ENCODE results near the gene ALG1L2.
"Not testable (repeated sequence)": the region's sequence is repeated elsewhere in the genome, so short reads cannot be mapped to it uniquely, and the experiment has no call there.

ALG1L2 gene

DNA sequence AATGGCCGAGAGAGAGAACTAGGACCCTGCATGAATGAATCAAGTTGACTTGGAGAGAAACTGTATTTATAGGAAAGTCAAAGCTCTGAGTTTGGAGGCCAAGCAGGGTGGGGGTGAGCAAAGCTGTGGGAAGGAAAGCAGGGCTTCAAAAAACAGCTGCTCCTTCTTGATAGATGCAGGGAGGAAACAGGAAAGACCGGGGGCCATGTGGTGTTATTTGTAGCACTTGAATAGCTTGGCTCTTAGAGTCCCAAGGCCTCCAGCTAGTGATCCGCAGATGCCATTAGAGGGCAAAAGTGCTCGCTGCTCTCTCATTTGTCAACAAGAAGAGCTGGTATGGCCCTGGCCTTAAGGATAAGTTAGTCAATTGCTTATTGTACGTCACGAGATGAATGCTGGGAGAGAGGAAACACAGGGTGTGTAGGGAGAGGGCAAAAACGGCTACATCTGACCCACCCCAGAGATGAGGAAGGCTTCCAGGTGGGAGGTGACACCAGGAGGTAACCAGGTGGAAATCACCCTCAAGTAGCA, at the start of gene ALG1L2:
TSS of gene ALG1L2 (plus strand) at position 481 of the 531 bp plus-strand sequence. CDS start 186 bp downstream, outside the sequence.
- no peak for DNase-seq

DNA sequence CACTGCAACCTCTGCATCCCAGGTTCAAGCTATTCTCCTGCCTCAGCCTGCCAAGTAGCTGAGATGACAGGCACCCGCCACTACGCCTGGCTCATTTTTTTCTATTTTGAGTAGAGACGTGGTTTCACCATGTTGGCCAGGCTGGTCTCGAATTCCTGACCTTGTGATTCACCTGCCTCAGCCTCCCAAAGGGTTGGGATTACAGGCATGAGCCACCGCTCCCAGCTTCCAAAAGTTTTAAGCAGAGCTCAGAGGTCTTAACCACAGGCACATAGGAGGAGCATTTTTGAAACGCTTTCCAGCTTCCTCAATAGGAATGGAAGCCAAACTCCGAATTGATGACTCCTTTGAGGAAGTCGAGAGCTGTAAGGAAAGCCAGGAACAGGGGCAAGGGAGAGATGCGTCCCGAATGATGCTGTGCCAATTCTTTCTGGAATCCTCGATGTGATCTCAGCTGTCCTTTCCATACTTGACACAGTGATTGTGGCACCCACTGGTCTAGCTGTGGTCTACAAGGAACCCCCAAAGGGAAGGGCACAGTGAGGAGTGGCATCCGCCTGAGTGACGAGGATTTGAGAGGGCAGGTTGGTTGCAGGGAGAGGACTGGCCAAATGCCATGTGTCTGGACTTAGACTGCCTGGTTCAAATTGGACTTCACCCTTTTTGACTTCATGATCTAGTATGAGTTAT, 44.4 kb upstream of the ALG1L2 start:
- not testable (repeated sequence) for DNase-seq

GRCh38 chr3:130042736-130043135, 38.9 kb upstream of the ALG1L2 start:
- DNase-seq = not testable (repeated sequence)

- peak; percentile 26 for DNase-seq
These were observed 38.0 kb upstream of the ALG1L2 start for GRCh38 chr3:130043658-130044057.

- no peak for DNase-seq
These were observed 37.3 kb upstream of the ALG1L2 start for GRCh38 chr3:130044370-130044769.

DNA sequence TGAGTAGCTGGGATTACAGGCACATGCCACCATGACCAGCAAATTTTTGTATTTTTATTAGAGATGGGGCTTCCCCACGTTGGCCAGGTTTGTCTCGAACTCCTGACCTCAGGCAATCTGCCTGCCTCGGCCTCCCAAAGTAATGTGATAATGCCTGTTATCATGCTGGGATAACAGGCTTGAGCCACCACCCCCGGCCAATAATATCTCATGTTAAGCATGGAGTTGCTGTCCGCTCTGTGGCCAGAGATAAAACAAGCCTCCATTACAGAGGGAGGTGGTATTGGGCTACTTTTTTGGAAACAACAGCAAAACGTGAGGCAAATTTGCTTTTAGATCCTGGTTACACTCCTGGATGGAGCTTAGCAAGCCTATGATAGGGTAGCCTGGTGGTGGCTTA, 32.9 kb upstream of the ALG1L2 start:
- DNase-seq = no peak

GRCh38 chr3:130052366-130052765, 29.3 kb upstream of the ALG1L2 start:
- DNase-seq = not testable (repeated sequence)

GRCh38 chr3:130052965-130053364, 28.7 kb upstream of the ALG1L2 start:
- not testable (repeated sequence) for DNase-seq

- DNase-seq = not testable (repeated sequence)
These were observed 23.9 kb upstream of the ALG1L2 start for GRCh38 chr3:130057536-130058266.

DNA sequence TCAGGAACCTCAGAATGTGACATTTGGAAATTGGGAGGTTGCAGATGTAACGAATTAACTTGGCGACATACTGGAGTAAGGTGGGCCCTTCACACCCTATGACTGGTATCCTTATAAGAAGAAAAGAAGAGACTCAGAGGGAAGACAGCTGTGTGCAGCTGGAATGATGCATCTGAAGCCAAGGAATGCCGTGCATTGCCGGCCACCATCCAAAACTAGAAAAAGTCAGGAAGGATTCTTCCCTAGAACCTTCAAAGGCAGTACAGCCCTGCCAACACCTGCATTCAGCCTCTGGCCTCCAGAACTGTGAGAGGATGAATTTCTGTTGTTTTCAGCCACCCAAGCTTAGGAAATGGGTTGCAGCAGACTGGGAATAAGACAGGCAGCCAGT, 23.4 kb upstream of the ALG1L2 start:
- DNase-seq = not testable (repeated sequence)

- not testable (repeated sequence) for DNase-seq
These were observed 22.9 kb upstream of the ALG1L2 start for GRCh38 chr3:130058716-130059115.

DNA sequence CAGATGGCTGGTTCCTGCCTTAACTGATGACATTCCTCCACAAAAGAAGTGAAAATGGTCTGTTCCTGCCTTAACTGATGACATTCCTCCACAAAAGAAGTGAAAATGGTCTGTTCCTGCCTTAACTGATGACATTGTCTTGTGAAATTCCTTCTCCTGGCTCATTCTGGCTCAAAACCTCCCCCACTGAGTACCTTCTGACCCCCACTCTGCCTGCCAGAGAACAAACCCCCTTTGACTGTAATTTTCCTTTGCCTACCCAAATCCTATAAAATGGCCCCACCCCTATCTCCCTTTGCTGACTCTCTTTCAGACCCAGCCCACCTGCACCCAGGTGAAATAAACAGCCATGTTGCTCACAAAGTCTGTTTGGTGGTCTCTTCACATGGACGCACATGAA, 22.5 kb upstream of the ALG1L2 start:
- DNase-seq = not testable (repeated sequence)

GRCh38 chr3:130073582-130073981, 8.0 kb upstream of the ALG1L2 start:
- DNase-seq = no peak

DNA sequence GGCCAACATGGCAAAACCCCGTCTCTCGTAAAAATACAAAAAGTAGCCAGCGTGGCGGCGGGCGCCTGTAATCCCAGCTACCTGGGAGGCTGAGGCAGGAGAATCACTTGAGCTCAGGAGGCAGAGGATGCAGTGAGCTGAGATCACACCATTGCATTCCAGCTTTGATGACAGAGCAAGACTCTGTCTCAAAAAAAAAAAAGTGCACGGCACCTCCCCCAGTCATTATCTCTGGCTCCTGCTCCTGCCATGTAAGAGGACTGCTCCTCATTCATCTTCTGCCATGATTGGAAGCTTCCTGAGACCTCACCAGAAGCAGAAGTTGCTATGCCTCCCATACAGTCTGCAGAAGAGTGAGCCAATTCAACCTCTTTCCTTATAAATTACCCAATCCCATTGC, 4.0 kb upstream of the ALG1L2 start:
- DNase-seq = no peak

- not testable (repeated sequence) for DNase-seq
These were observed 1.9 kb downstream of the ALG1L2 start for GRCh38 chr3:130083363-130084090.

- no peak for DNase-seq
These were observed 2.9 kb downstream of the ALG1L2 start for GRCh38 chr3:130084436-130084980.

GRCh38 chr3:130085881-130086280, 4.2 kb downstream of the ALG1L2 start:
- no peak for DNase-seq

GRCh38 chr3:130086628-130087027, 5.0 kb downstream of the ALG1L2 start:
- not testable (repeated sequence) for DNase-seq

DNA sequence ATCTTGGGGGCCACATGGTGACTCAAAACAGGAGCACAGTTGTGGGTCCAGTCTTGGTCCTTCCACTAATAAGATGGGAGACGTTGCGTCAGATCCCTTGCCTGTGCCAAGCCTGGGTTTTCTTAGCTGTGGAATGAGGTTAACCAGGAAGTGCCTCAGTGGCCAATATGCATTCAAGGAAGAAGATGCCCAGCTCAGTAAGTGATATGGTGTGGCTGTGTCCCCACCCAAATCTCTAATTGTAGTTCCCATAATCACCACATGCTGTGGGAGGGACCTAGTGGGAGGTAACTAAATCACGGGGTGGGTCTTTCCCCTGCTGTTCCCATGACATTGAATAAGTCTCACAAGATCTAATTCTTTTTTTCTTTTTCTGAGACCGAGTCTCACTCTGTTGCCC, 6.4 kb downstream of the ALG1L2 start:
- no peak for DNase-seq

DNA sequence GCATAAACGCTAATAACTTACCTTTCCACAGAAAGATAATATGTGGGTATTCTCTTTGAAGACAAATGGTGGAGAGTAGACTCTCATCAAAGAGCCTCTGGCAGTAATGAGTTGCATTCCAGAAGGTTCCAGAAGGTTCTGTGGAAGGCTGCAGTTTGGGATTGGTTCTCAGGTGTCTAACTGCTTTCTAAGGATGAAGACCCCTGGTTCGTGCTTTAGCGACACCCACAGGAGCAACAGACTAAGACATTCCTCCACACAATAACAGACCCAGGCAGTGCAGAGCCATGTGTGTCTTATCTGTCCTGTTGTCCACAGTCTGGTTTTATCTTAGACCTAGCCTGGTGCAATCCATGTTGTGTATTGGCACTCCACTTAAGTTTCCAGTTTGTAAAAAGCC, 9.1 kb downstream of the ALG1L2 start:
- not testable (repeated sequence) for DNase-seq

- DNase-seq = no peak
These were observed 10.3 kb downstream of the ALG1L2 start for GRCh38 chr3:130091958-130092357.

DNA sequence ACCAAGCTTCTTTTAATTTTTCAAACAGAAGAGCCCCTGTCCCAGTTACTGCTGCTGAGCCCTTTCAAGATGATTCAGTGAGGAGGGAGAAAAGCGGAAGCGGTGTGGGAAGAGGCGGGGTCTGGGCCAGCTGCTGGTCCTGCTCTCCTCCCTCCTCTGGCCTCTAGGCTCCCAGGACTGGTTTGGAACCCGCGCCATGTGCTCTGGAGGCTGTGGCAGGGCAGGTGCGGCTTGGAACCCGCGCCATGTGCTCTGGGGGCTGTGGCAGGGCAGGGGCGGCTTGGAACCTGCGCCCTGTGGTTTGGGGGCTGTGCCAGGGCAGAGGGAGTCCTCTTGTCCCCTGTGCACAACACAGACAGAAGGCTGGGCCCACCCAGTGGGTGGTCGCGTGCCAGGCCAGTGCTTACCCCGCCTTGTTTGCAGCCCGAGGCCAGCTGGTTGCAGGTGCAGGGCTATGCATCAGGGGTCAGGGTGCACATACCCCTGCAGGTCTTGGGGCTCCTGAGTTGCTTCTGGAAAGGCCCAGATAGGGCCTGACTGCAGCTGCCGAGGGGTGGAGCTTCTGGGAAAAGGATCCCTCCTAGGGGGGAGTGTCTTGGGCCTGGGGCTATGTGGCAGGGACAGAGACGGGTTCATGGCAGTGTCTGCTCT, 12.2 kb downstream of the ALG1L2 start:
- peak; percentile 59 for DNase-seq

All from GF-D8 (cell line).